ENCODE measurements around the gene SULT1C3. TPM values are rescaled to one million over a fixed set of nuclear protein-coding genes. Genes with fewer than 3 reads are reported as not detected.
A peak's percentile ranks its signal among the peaks of the same experiment; 100 is the strongest.

SULT1C3 gene
- not detected in 2 replicates for polyA plus RNA-seq (2013)

GRCh38 chr2:108239786-108240185 is at the start of gene SULT1C3:
SULT1C3 (plus strand) TSS chr2:108239968; CDS start chr2:108247195, 7,227 bp downstream.
- H3K4me3 ChIP-seq (ENCODE audit: low read depth, low read length) = no peak within 1 kb of the TSS
- no peaks in the 10 kb centered on the region for H3K27me3 ChIP-seq (ENCODE audit: insufficient read depth, low read length)
- no CpG with 5 or more reads among the region's 2 CpGs for WGBS (ENCODE audit: extremely low coverage, insufficient coverage, insufficient read length)
- H4K8ac ChIP-seq (ENCODE audit: low read depth, low read length) = no peak within 1 kb of the TSS
- H3K27ac ChIP-seq (ENCODE audit: low read depth, low read length) = no peak within 1 kb of the TSS
- no peak for DNase-seq
- H3K9me3 ChIP-seq (ENCODE audit: insufficient read depth, low read depth, low read length) = peaks cover 2% of the 10 kb centered on the region
- no peak within 1 kb of the TSS for H2AK5ac ChIP-seq (ENCODE audit: low read length)
- H2BK120ac ChIP-seq (ENCODE audit: insufficient read depth, low read length, poor library complexity) = no peak within 1 kb of the TSS
- H4K12ac ChIP-seq (ENCODE audit: low read depth, low read length) = no peak within 1 kb of the TSS
- H2AFZ ChIP-seq (ENCODE audit: insufficient read depth, low read length, poor library complexity) = no peak within 1 kb of the TSS
- no peaks in the 10 kb centered on the region for H3K4me1 ChIP-seq (ENCODE audit: control insufficient read depth in 1 of 2, insufficient read depth in 2 of 2, low read length in 2 of 2)
- no peak within 1 kb of the TSS for H3K23ac ChIP-seq (ENCODE audit: low read length)
- no peaks in the 10 kb centered on the region for H3K79me2 ChIP-seq (ENCODE audit: control insufficient read depth, insufficient read depth, low read length, poor library complexity)
- H3K79me1 ChIP-seq (ENCODE audit: low read length) = no peaks in the 10 kb centered on the region
- no peak within 1 kb of the TSS for H4K91ac ChIP-seq (ENCODE audit: low read depth, low read length)
- H3K4me2 ChIP-seq (ENCODE audit: low read length) = no peak within 1 kb of the TSS
- no peak within 1 kb of the TSS for H2BK5ac ChIP-seq (ENCODE audit: low read depth, low read length, poor library complexity)
- H2BK12ac ChIP-seq (ENCODE audit: low read length) = no peak within 1 kb of the TSS
- H3K18ac ChIP-seq (ENCODE audit: low read length) = no peak within 1 kb of the TSS
- no peak within 1 kb of the TSS for H3K9ac ChIP-seq (ENCODE audit: low read length)
- no peak within 1 kb of the TSS for H3K4ac ChIP-seq (ENCODE audit: low read depth, low read length)
- no peak within 1 kb of the TSS for H3K14ac ChIP-seq (ENCODE audit: low read length)
- no peaks in the 10 kb centered on the region for H3K36me3 ChIP-seq (ENCODE audit: control insufficient read depth in 1 of 2, insufficient read depth in 2 of 2, low read length in 2 of 2)

GRCh38 chr2:108193251-108193650 is 46.5 kb upstream of the SULT1C3 start:
- Histone ChIP-seq H3K23ac (ENCODE audit: low read length) (no peak overlapping the region), H4K12ac (ENCODE audit: low read depth, low read length) (no peak overlapping the region), H2BK120ac (ENCODE audit: insufficient read depth, low read length, poor library complexity) (no peak overlapping the region), H3K4me2 (ENCODE audit: low read length) (no peak overlapping the region), H3K9ac (ENCODE audit: low read length) (no peak overlapping the region), H3K4ac (ENCODE audit: low read depth, low read length) (no peak overlapping the region), H4K91ac (ENCODE audit: low read depth, low read length) (no peak overlapping the region), H3K79me2 (ENCODE audit: control insufficient read depth, insufficient read depth, low read length, poor library complexity) (no peaks in the 10 kb centered on the region), H3K79me1 (ENCODE audit: low read length) (no peaks in the 10 kb centered on the region), H2BK12ac (ENCODE audit: low read length) (no peak overlapping the region), H3K18ac (ENCODE audit: low read length) (no peak overlapping the region), H3K36me3 (ENCODE audit: control insufficient read depth in 1 of 2, insufficient read depth in 2 of 2, low read length in 2 of 2) (no peaks in the 10 kb centered on the region), H3K14ac (ENCODE audit: low read length) (no peak overlapping the region), H2AK5ac (ENCODE audit: low read length) (no peak overlapping the region), H3K9me3 (ENCODE audit: insufficient read depth, low read depth, low read length) (no peaks in the 10 kb centered on the region), H3K4me1 (ENCODE audit: control insufficient read depth in 1 of 2, insufficient read depth in 2 of 2, low read length in 2 of 2) (no peaks in the 10 kb centered on the region), H3K27me3 (ENCODE audit: insufficient read depth, low read length) (no peaks in the 10 kb centered on the region), H3K4me3 (ENCODE audit: low read depth, low read length) (no peak overlapping the region), H2AFZ (ENCODE audit: insufficient read depth, low read length, poor library complexity) (no peak overlapping the region), H4K8ac (ENCODE audit: low read depth, low read length) (no peak overlapping the region), H3K27ac (ENCODE audit: low read depth, low read length) (no peak overlapping the region), H2BK5ac (ENCODE audit: low read depth, low read length, poor library complexity) (no peak overlapping the region)
- DNase-seq = peak in 1 of 2 donors; percentile 80
- no CpG with 5 or more reads among the region's 3 CpGs for WGBS (ENCODE audit: extremely low coverage, insufficient coverage, insufficient read length)

GRCh38 chr2:108194409-108195132 is 45.2 kb upstream of the SULT1C3 start:
- Histone ChIP-seq H3K4me1 (ENCODE audit: control insufficient read depth in 1 of 2, insufficient read depth in 2 of 2, low read length in 2 of 2) (no peaks in the 10 kb centered on the region), H4K8ac (ENCODE audit: low read depth, low read length) (no peak overlapping the region), H2BK12ac (ENCODE audit: low read length) (no peak overlapping the region), H3K4me3 (ENCODE audit: low read depth, low read length) (no peak overlapping the region), H3K18ac (ENCODE audit: low read length) (no peak overlapping the region), H3K23ac (ENCODE audit: low read length) (no peak overlapping the region), H4K12ac (ENCODE audit: low read depth, low read length) (no peak overlapping the region), H2BK5ac (ENCODE audit: low read depth, low read length, poor library complexity) (no peak overlapping the region), H4K91ac (ENCODE audit: low read depth, low read length) (no peak overlapping the region), H2BK120ac (ENCODE audit: insufficient read depth, low read length, poor library complexity) (no peak overlapping the region), H3K36me3 (ENCODE audit: control insufficient read depth in 1 of 2, insufficient read depth in 2 of 2, low read length in 2 of 2) (no peaks in the 10 kb centered on the region), H3K79me1 (ENCODE audit: low read length) (no peaks in the 10 kb centered on the region), H3K27ac (ENCODE audit: low read depth, low read length) (no peak overlapping the region), H3K14ac (ENCODE audit: low read length) (no peak overlapping the region), H3K9me3 (ENCODE audit: insufficient read depth, low read depth, low read length) (no peaks in the 10 kb centered on the region), H3K27me3 (ENCODE audit: insufficient read depth, low read length) (no peaks in the 10 kb centered on the region), H3K9ac (ENCODE audit: low read length) (no peak overlapping the region), H2AFZ (ENCODE audit: insufficient read depth, low read length, poor library complexity) (no peak overlapping the region), H3K4me2 (ENCODE audit: low read length) (no peak overlapping the region), H3K79me2 (ENCODE audit: control insufficient read depth, insufficient read depth, low read length, poor library complexity) (no peaks in the 10 kb centered on the region), H3K4ac (ENCODE audit: low read depth, low read length) (no peak overlapping the region), H2AK5ac (ENCODE audit: low read length) (no peak overlapping the region)
- peak in 1 of 2 donors; percentile 63 for DNase-seq
- no CpG with 5 or more reads among the region's 7 CpGs for WGBS (ENCODE audit: extremely low coverage, insufficient coverage, insufficient read length)

GRCh38 chr2:108195133-108195439 is 44.7 kb upstream of the SULT1C3 start:
- no peak overlapping the region for H3K4ac ChIP-seq (ENCODE audit: low read depth, low read length)
- H3K79me1 ChIP-seq (ENCODE audit: low read length) = no peaks in the 10 kb centered on the region
- no peak overlapping the region for H3K4me2 ChIP-seq (ENCODE audit: low read length)
- no peak overlapping the region for H2BK5ac ChIP-seq (ENCODE audit: low read depth, low read length, poor library complexity)
- H4K12ac ChIP-seq (ENCODE audit: low read depth, low read length) = no peak overlapping the region
- no peak for DNase-seq
- no peaks in the 10 kb centered on the region for H3K36me3 ChIP-seq (ENCODE audit: control insufficient read depth in 1 of 2, insufficient read depth in 2 of 2, low read length in 2 of 2)
- no peak overlapping the region for H2AK5ac ChIP-seq (ENCODE audit: low read length)
- H4K8ac ChIP-seq (ENCODE audit: low read depth, low read length) = no peak overlapping the region
- no peaks in the 10 kb centered on the region for H3K4me1 ChIP-seq (ENCODE audit: control insufficient read depth in 1 of 2, insufficient read depth in 2 of 2, low read length in 2 of 2)
- H3K9me3 ChIP-seq (ENCODE audit: insufficient read depth, low read depth, low read length) = no peaks in the 10 kb centered on the region
- H4K91ac ChIP-seq (ENCODE audit: low read depth, low read length) = no peak overlapping the region
- H2BK120ac ChIP-seq (ENCODE audit: insufficient read depth, low read length, poor library complexity) = no peak overlapping the region
- H3K79me2 ChIP-seq (ENCODE audit: control insufficient read depth, insufficient read depth, low read length, poor library complexity) = no peaks in the 10 kb centered on the region
- no peak overlapping the region for H3K9ac ChIP-seq (ENCODE audit: low read length)
- no peak overlapping the region for H2BK12ac ChIP-seq (ENCODE audit: low read length)
- no peak overlapping the region for H3K18ac ChIP-seq (ENCODE audit: low read length)
- H3K14ac ChIP-seq (ENCODE audit: low read length) = no peak overlapping the region
- H2AFZ ChIP-seq (ENCODE audit: insufficient read depth, low read length, poor library complexity) = no peak overlapping the region
- no peak overlapping the region for H3K4me3 ChIP-seq (ENCODE audit: low read depth, low read length)
- no peaks in the 10 kb centered on the region for H3K27me3 ChIP-seq (ENCODE audit: insufficient read depth, low read length)
- H3K23ac ChIP-seq (ENCODE audit: low read length) = no peak overlapping the region
- H3K27ac ChIP-seq (ENCODE audit: low read depth, low read length) = no peak overlapping the region
